ENCODE measurements around the gene ACSF3.

The ACSF3 gene

DNA sequence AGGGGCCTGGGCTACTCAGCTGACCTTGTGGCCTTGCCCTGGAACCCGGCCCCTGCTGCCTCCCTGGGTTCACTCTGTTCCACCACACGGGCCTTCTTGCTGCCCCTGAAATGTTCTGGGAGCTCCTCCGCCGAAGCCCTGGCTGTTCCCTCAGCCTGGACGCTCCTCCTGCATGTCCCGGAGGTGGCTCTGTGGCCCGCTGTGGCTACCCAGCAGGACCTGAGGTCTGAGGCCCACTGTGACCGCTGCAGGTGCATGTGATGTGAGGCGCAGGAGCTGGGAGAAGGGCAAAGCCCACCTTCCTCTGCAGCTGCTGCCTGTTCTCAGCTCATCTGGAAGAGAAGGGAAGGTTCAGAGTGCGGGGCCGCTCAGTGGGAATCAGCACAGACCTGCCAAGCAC, 38.9 kb upstream of the ACSF3 start:
- Histone ChIP-seq H3K4me2 (ENCODE audit: low read length) (no peak overlapping the region), H3K27me3 (ENCODE audit: control insufficient read depth, insufficient read depth, low read length) (no peaks in the 10 kb centered on the region), H3K9ac (no peak overlapping the region), H3K79me2 (no peaks in the 10 kb centered on the region), H3K27ac (no peak overlapping the region), H3K9me3 (ENCODE audit: control insufficient read depth, low read length) (no peaks in the 10 kb centered on the region), H3K4me1 (no peaks in the 10 kb centered on the region), H3K36me3 (ENCODE audit: control insufficient read depth, insufficient read depth, low read length) (no peaks in the 10 kb centered on the region), H3K4me3 (ENCODE audit: low read depth, low read length) (no peak overlapping the region), H2AFZ (no peak overlapping the region)
- TF ChIP-seq, protein P1, sequence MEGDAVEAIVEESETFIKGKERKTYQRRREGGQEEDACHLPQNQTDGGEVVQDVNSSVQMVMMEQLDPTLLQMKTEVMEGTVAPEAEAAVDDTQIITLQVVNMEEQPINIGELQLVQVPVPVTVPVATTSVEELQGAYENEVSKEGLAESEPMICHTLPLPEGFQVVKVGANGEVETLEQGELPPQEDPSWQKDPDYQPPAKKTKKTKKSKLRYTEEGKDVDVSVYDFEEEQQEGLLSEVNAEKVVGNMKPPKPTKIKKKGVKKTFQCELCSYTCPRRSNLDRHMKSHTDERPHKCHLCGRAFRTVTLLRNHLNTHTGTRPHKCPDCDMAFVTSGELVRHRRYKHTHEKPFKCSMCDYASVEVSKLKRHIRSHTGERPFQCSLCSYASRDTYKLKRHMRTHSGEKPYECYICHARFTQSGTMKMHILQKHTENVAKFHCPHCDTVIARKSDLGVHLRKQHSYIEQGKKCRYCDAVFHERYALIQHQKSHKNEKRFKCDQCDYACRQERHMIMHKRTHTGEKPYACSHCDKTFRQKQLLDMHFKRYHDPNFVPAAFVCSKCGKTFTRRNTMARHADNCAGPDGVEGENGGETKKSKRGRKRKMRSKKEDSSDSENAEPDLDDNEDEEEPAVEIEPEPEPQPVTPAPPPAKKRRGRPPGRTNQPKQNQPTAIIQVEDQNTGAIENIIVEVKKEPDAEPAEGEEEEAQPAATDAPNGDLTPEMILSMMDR (IDR thresholded peaks at IDR 0.05), result no peak

DNA sequence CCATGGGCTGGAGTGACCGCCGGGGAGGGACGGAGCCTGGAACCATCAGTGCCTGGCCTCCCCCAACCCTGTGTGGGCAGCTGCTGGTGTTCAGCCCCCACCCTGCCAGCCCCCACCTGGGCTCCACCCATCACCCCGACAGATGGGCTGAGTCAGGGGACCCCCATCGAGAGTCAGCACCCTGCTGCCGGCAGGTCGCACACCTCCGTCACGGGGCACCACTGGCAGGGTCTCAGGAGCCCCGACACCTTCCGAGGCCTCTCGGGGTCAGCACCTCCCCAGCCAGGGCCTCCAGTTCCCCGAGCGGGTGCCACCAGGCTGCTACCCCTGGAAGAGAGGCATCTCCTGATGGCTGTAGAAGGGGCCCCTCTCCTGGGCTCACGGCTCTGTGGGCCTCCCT, 38.3 kb upstream of the ACSF3 start:
- no peak overlapping the region for H3K9ac ChIP-seq
- no peaks in the 10 kb centered on the region for H3K27me3 ChIP-seq (ENCODE audit: control insufficient read depth, insufficient read depth, low read length)
- H3K79me2 ChIP-seq, result no peaks in the 10 kb centered on the region
- H3K4me2 ChIP-seq (ENCODE audit: low read length), result no peak overlapping the region
- H2AFZ ChIP-seq, result no peak overlapping the region
- no peaks in the 10 kb centered on the region for H3K4me1 ChIP-seq
- no peak overlapping the region for H3K4me3 ChIP-seq (ENCODE audit: low read depth, low read length)
- no peak overlapping the region for H3K27ac ChIP-seq
- TF ChIP-seq, protein P1 (IDR thresholded peaks at IDR 0.05), result no peak
- no peaks in the 10 kb centered on the region for H3K9me3 ChIP-seq (ENCODE audit: control insufficient read depth, low read length)
- no peaks in the 10 kb centered on the region for H3K36me3 ChIP-seq (ENCODE audit: control insufficient read depth, insufficient read depth, low read length)

- H3K27ac ChIP-seq, result no peak overlapping the region
- no peak overlapping the region for H2AFZ ChIP-seq
- TF ChIP-seq, protein P1 (IDR thresholded peaks at IDR 0.05), result no peak
Observed at GRCh38 chr16:89055894-89056555, 37.6 kb upstream of the ACSF3 start.

DNA sequence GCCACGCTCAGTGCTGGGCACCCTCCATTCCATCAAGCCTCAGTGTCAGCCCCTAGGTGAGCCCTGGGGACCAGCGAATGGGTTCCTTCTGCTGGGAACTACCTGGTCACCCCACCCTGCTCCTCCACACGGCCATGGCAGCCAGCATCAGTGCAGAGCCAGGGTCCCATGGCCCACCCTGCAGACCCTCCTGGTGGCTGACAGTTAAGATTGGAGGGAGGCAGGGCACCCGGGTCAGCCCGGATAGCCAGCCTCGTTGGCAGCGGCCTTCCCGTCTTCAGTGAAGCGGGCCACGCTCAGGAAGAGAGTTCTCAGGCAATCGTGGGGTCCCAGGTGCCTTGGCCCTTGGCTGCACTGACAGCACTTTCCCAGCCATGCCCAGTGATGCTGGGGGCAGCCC, 37.1 kb upstream of the ACSF3 start:
- Histone ChIP-seq H3K9me3 (ENCODE audit: control insufficient read depth, low read length) (no peaks in the 10 kb centered on the region), H3K4me2 (ENCODE audit: low read length) (no peak overlapping the region), H3K36me3 (ENCODE audit: control insufficient read depth, insufficient read depth, low read length) (no peaks in the 10 kb centered on the region), H3K4me3 (ENCODE audit: low read depth, low read length) (no peak overlapping the region), H3K9ac (no peak overlapping the region), H3K79me2 (no peaks in the 10 kb centered on the region), H3K4me1 (no peaks in the 10 kb centered on the region), H3K27me3 (ENCODE audit: control insufficient read depth, insufficient read depth, low read length) (no peaks in the 10 kb centered on the region), H2AFZ (no peak overlapping the region), H3K27ac (no peak overlapping the region)
- TF ChIP-seq, protein P1 (IDR thresholded peaks at IDR 0.05), result no peak

More at GRCh38 chr16:89055894-89056555, 37.6 kb upstream of the ACSF3 start:
- H3K36me3 ChIP-seq (ENCODE audit: control insufficient read depth, insufficient read depth, low read length), result no peaks in the 10 kb centered on the region
- no peaks in the 10 kb centered on the region for H3K9me3 ChIP-seq (ENCODE audit: control insufficient read depth, low read length)
- H3K4me2 ChIP-seq (ENCODE audit: low read length), result no peak overlapping the region
- no peak overlapping the region for H3K9ac ChIP-seq
- no peak overlapping the region for H3K4me3 ChIP-seq (ENCODE audit: low read depth, low read length)
- no peaks in the 10 kb centered on the region for H3K27me3 ChIP-seq (ENCODE audit: control insufficient read depth, insufficient read depth, low read length)
- no peaks in the 10 kb centered on the region for H3K79me2 ChIP-seq
- H3K4me1 ChIP-seq, result no peaks in the 10 kb centered on the region

DNA sequence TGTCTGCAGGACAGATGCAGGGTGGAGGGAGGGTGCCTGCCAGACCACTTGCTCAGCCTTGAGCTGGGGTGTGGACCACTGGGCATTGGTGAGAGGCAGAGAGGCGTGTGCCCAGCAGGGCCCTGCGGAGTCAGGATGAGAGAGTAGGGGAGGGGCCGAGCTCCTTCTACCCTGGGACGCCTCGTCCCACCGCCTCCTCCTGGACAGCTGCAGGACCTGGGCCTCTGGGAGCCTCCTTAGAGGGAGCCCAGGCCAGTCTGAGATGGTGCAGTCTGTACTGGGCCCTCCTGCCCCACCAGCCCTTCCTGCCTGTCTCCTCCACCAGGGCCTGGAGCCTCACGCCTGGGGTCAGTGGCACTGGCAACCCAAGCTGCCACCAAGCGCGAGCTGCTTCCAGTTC, 35.9 kb upstream of the ACSF3 start:
- Histone ChIP-seq H3K27me3 (ENCODE audit: control insufficient read depth, insufficient read depth, low read length) (no peaks in the 10 kb centered on the region), H3K36me3 (ENCODE audit: control insufficient read depth, insufficient read depth, low read length) (no peaks in the 10 kb centered on the region), H3K79me2 (no peaks in the 10 kb centered on the region), H3K4me1 (no peaks in the 10 kb centered on the region), H3K9me3 (ENCODE audit: control insufficient read depth, low read length) (no peaks in the 10 kb centered on the region), H3K9ac (no peak overlapping the region), H3K4me3 (ENCODE audit: low read depth, low read length) (no peak overlapping the region), H2AFZ (no peak overlapping the region), H3K27ac (no peak overlapping the region), H3K4me2 (ENCODE audit: low read length) (no peak overlapping the region)
- TF ChIP-seq, protein P1 (IDR thresholded peaks at IDR 0.05), result no peak

Data from parathyroid adenoma (tissue), 2 donors.